Endothelial cell of umbilical vein (primary cell): Measurements from ENCODE around the gene TMEM38A.

Experiments
- EZH2 ChIP-seq: IDR thresholded peaks from 2 replicates; pipeline ENCODE4 v1.6.1; 2012; ENCODE audit warnings: borderline replicate concordance, low read depth, mild to moderate bottlenecking, moderate library complexity, low read length, inconsistent platforms; ENCODE audit not compliant: severe bottlenecking
- FOS ChIP-seq: IDR thresholded peaks from 2 replicates; pipeline ENCODE4 v1.6.1; 2011; ENCODE audit warnings: mild to moderate bottlenecking, low read length, moderate library complexity, borderline replicate concordance; ENCODE audit not compliant: insufficient read depth
- GATA2 ChIP-seq: IDR thresholded peaks from 2 replicates; pipeline ENCODE4 v1.7.0; 2011; ENCODE audit warnings: low read depth, mild to moderate bottlenecking, moderate library complexity, mixed read lengths, low read length; ENCODE audit not compliant: insufficient read length, insufficient read depth
- JUN ChIP-seq: IDR thresholded peaks from 2 replicates; pipeline ENCODE4 v1.6.1; 2011; ENCODE audit warnings: borderline replicate concordance, low read depth; ENCODE audit not compliant: insufficient read length, insufficient read depth
- MYC ChIP-seq: IDR thresholded peaks from one replicate; pipeline ENCODE4 v1.6.1; 2011; ENCODE audit warnings: mild to moderate bottlenecking, low read depth, low read length
- POLR2A ChIP-seq: IDR thresholded peaks from 2 replicates; pipeline ENCODE4 v1.6.1; 2012; ENCODE audit warnings: low read depth, mild to moderate bottlenecking, control low read depth, low read length
- POLR2AphosphoS5 ChIP-seq: IDR thresholded peaks from 2 replicates; pipeline ENCODE4 v1.6.1; 2012; ENCODE audit warnings: low read depth, mild to moderate bottlenecking, control low read depth, low read length, moderate library complexity; ENCODE audit not compliant: insufficient read depth
- TF ChIP-seq, protein P1 (sequence below), 2 donors: IDR thresholded peaks; 1 replicate in 1 of 2; 2 replicates in 1 of 2; pipeline ENCODE4 v1.5.1; 2011; ENCODE audit warnings: low read length in 2 of 2, mild to moderate bottlenecking in 2 of 2, moderate library complexity in 2 of 2, control low read depth in 1 of 2, inconsistent platforms in 1 of 2, low read depth in 1 of 2; ENCODE audit not compliant: insufficient read depth in 1 of 2; ENCODE audit errors: extremely low read depth in 1 of 2

DNA sequence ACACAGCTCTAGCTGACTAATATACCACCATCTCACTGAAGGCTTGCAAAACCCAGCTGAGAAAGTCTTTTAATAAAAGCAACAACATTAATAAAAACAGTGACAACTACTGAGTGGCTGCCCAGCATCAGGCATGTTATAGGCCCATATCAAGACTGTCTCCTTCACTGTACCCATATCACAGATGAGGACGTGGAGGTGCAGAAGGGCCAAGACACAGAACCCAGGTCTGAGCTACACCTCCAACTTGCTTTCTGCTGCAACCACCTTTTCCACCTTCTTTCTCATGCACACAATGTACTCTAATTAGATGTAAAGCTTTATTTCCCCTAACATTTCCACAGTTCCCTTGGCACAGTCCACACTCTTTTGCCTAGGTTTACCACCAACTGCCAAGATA lies 22.3 kb upstream of the TMEM38A start:
- TF ChIP-seq EZH2 (no peak), JUN (no peak), MYC (no peak), GATA2 (no peak), POLR2A (no peak), POLR2AphosphoS5 (no peak), FOS (no peak)
- TF ChIP-seq, protein P1, sequence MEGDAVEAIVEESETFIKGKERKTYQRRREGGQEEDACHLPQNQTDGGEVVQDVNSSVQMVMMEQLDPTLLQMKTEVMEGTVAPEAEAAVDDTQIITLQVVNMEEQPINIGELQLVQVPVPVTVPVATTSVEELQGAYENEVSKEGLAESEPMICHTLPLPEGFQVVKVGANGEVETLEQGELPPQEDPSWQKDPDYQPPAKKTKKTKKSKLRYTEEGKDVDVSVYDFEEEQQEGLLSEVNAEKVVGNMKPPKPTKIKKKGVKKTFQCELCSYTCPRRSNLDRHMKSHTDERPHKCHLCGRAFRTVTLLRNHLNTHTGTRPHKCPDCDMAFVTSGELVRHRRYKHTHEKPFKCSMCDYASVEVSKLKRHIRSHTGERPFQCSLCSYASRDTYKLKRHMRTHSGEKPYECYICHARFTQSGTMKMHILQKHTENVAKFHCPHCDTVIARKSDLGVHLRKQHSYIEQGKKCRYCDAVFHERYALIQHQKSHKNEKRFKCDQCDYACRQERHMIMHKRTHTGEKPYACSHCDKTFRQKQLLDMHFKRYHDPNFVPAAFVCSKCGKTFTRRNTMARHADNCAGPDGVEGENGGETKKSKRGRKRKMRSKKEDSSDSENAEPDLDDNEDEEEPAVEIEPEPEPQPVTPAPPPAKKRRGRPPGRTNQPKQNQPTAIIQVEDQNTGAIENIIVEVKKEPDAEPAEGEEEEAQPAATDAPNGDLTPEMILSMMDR (IDR thresholded peaks at IDR 0.05; ENCODE audit: extremely low read depth in 1 of 2, insufficient read depth in 1 of 2, low read depth in 1 of 2, low read length in 2 of 2): no peak
